ENCODE data around the gene GAMT. TPM values are rescaled to one million over a fixed set of nuclear protein-coding genes. Genes with fewer than 3 reads are reported as not detected.

GAMT gene
- total and polyA plus RNA-seq, 2 donors (not counting 1 experiment from before 2014, with no cell fraction given): 20.0 to 44.1 TPM

GRCh38 chr19:1363599-1363998 lies 37.7 kb downstream of the GAMT start:
- H3K79me2 ChIP-seq (ENCODE audit: control insufficient read depth, insufficient read depth, low read length): peaks cover 2% of the 10 kb centered on the region
- H4K20me1 ChIP-seq (ENCODE audit: control insufficient read depth, extremely low read depth, insufficient read depth, low read length): no peaks in the 10 kb centered on the region
- H3K4me2 ChIP-seq (ENCODE audit: extremely low read depth, insufficient read depth, low read length): no peak overlapping the region
- no peak overlapping the region for H2AFZ ChIP-seq (ENCODE audit: low read length)
- no peaks in the 10 kb centered on the region for H3K9me3 ChIP-seq (ENCODE audit: control insufficient read depth, insufficient read depth, low read depth, low read length)
- H3K9ac ChIP-seq (ENCODE audit: insufficient read depth, low read length): no peak overlapping the region
- TF ChIP-seq EZH2 (IDR thresholded peaks at IDR 0.05; ENCODE audit: low read length, missing control alignments): no peak
- TF ChIP-seq CTCF (conservative IDR thresholded peaks at IDR 0.05 in 1 of 2, IDR thresholded peaks at IDR 0.05 in 1 of 2; ENCODE audit: low read depth in 1 of 2, low read length in 2 of 2): no peak
- no peaks in the 10 kb centered on the region for H3K27me3 ChIP-seq (ENCODE audit: control insufficient read depth, insufficient read depth, low read length)
- peaks cover 32% of the 10 kb centered on the region for H3K36me3 ChIP-seq (ENCODE audit: control insufficient read depth, insufficient read depth, low read length)
- H3K27ac ChIP-seq (ENCODE audit: insufficient read depth, low read length): no peak overlapping the region
- no peak for DNase-seq (ENCODE audit: low read depth in 2 of 2)
- H3K4me1 ChIP-seq (ENCODE audit: control insufficient read depth, extremely low read depth, insufficient read depth, low read length): peaks cover 19% of the 10 kb centered on the region
- H3K4me3 ChIP-seq (replicated peaks in 1 of 4; ENCODE audit: control extremely low read depth in 1 of 4, insufficient read depth in 1 of 4, low read depth in 3 of 4, low read length in 4 of 4): no peak overlapping the region

- Histone ChIP-seq H2AFZ (ENCODE audit: low read length) (no peak overlapping the region), H3K9me3 (ENCODE audit: control insufficient read depth, insufficient read depth, low read depth, low read length) (no peaks in the 10 kb centered on the region), H3K27me3 (ENCODE audit: control insufficient read depth, insufficient read depth, low read length) (no peaks in the 10 kb centered on the region), H3K4me1 (ENCODE audit: control insufficient read depth, extremely low read depth, insufficient read depth, low read length) (peaks cover 19% of the 10 kb centered on the region), H3K4me2 (ENCODE audit: extremely low read depth, insufficient read depth, low read length) (peak overlapping the region; percentile 92), H3K36me3 (ENCODE audit: control insufficient read depth, insufficient read depth, low read length) (peaks cover 31% of the 10 kb centered on the region), H4K20me1 (ENCODE audit: control insufficient read depth, extremely low read depth, insufficient read depth, low read length) (no peaks in the 10 kb centered on the region), H3K9ac (ENCODE audit: insufficient read depth, low read length) (no peak overlapping the region), H3K79me2 (ENCODE audit: control insufficient read depth, insufficient read depth, low read length) (peaks cover 2% of the 10 kb centered on the region), H3K4me3 (replicated peaks in 1 of 4; ENCODE audit: control extremely low read depth in 1 of 4, insufficient read depth in 1 of 4, low read depth in 3 of 4, low read length in 4 of 4) (no peak overlapping the region), H3K27ac (ENCODE audit: insufficient read depth, low read length) (peak overlapping the region; percentile 16)
- no peak for DNase-seq (ENCODE audit: low read depth in 2 of 2)
- TF ChIP-seq CTCF (conservative IDR thresholded peaks at IDR 0.05 in 1 of 2, IDR thresholded peaks at IDR 0.05 in 1 of 2; ENCODE audit: low read depth in 1 of 2, low read length in 2 of 2) (no peak), EZH2 (IDR thresholded peaks at IDR 0.05; ENCODE audit: low read length, missing control alignments) (no peak)
Measured at GRCh38 chr19:1362387-1363257, 38.7 kb downstream of the GAMT start.

- H3K9ac ChIP-seq (ENCODE audit: insufficient read depth, low read length): no peak overlapping the region
- no peaks in the 10 kb centered on the region for H3K27me3 ChIP-seq (ENCODE audit: control insufficient read depth, insufficient read depth, low read length)
- H3K4me3 ChIP-seq (replicated peaks in 1 of 4; ENCODE audit: control extremely low read depth in 1 of 4, insufficient read depth in 1 of 4, low read depth in 3 of 4, low read length in 4 of 4): peak overlapping the region; percentile 10 to 52 (median 39)
- DNase-seq (ENCODE audit: low read depth in 2 of 2): peak; percentile 80 to 88
- no peaks in the 10 kb centered on the region for H3K9me3 ChIP-seq (ENCODE audit: control insufficient read depth, insufficient read depth, low read depth, low read length)
- H3K4me1 ChIP-seq (ENCODE audit: control insufficient read depth, extremely low read depth, insufficient read depth, low read length): peaks cover 19% of the 10 kb centered on the region
- peak overlapping the region; percentile 92 for H3K4me2 ChIP-seq (ENCODE audit: extremely low read depth, insufficient read depth, low read length)
- peak overlapping the region; percentile 77 for H3K27ac ChIP-seq (ENCODE audit: insufficient read depth, low read length)
- no peak overlapping the region for H2AFZ ChIP-seq (ENCODE audit: low read length)
- H3K36me3 ChIP-seq (ENCODE audit: control insufficient read depth, insufficient read depth, low read length): peaks cover 30% of the 10 kb centered on the region
- H4K20me1 ChIP-seq (ENCODE audit: control insufficient read depth, extremely low read depth, insufficient read depth, low read length): no peaks in the 10 kb centered on the region
- TF ChIP-seq EZH2 (IDR thresholded peaks at IDR 0.05; ENCODE audit: low read length, missing control alignments): no peak
- no peak for TF ChIP-seq CTCF (conservative IDR thresholded peaks at IDR 0.05 in 1 of 2, IDR thresholded peaks at IDR 0.05 in 1 of 2; ENCODE audit: low read depth in 1 of 2, low read length in 2 of 2)
- peaks cover 2% of the 10 kb centered on the region for H3K79me2 ChIP-seq (ENCODE audit: control insufficient read depth, insufficient read depth, low read length)
Measured at GRCh38 chr19:1361601-1362386, 39.5 kb downstream of the GAMT start.
